Measurements from ENCODE around the gene HNRNPM.

DNA sequence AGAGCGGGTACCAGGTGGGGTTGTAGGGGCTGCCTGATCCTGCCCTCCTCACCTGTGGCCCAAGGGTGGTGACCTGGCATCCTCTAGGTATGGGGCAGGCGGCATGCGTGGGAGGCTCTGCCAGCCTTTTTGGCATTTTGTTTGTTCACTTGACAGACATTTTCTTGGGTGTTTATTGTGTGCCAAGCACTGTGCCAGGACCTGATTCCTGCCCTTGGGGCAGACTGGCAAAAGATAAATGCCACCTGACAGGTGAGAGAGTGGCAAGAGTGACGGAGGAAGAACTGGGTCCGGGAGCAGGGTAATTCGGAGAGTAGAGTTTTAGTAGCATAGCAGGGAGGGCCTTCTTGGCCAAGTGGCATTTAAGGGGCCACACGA, 48.6 kb upstream of the HNRNPM start:
- no peak for TF ChIP-seq EZH2 (optimal IDR thresholded peaks at IDR 0.05; ENCODE audit: low read depth, low read length)
- no peak for TF ChIP-seq CTCF (IDR thresholded peaks at IDR 0.05; ENCODE audit: low read length)
